Measurements from ENCODE around the gene RRP9. TPM values are rescaled to one million over a fixed set of nuclear protein-coding genes. Genes with fewer than 3 reads are reported as not detected.

Gene RRP9
- total RNA-seq, 1 donor = 22.5 TPM

- DNase-seq (ENCODE audit: low read depth) = no peak
- peak overlapping the region; percentile 71 for H3K4me3 ChIP-seq (ENCODE audit: low read depth, low read length)
- no peak for TF ChIP-seq CTCF (IDR thresholded peaks at IDR 0.05; ENCODE audit: insufficient read depth, low read depth, low read length)
These were observed 24.8 kb upstream of the RRP9 start for GRCh38 chr3:51966486-51966885.

GRCh38 chr3:51966016-51966415 is 24.3 kb upstream of the RRP9 start:
- TF ChIP-seq CTCF (IDR thresholded peaks at IDR 0.05; ENCODE audit: insufficient read depth, low read depth, low read length) = no peak
- H3K4me3 ChIP-seq (ENCODE audit: low read depth, low read length) = no peak overlapping the region
- no peak for DNase-seq (ENCODE audit: low read depth)

- no peak for TF ChIP-seq CTCF (IDR thresholded peaks at IDR 0.05; ENCODE audit: insufficient read depth, low read depth, low read length)
These were observed 22.8 kb upstream of the RRP9 start for GRCh38 chr3:51964521-51964920.

GRCh38 chr3:51963951-51964451 is 22.3 kb upstream of the RRP9 start:
- no peak for TF ChIP-seq CTCF (IDR thresholded peaks at IDR 0.05; ENCODE audit: insufficient read depth, low read depth, low read length)

More at GRCh38 chr3:51964521-51964920, 22.8 kb upstream of the RRP9 start:
- DNase-seq (ENCODE audit: low read depth) = no peak
- no peak overlapping the region for H3K4me3 ChIP-seq (ENCODE audit: low read depth, low read length)

GRCh38 chr3:51962854-51963530 is 21.3 kb upstream of the RRP9 start:
- no peak for TF ChIP-seq CTCF (IDR thresholded peaks at IDR 0.05; ENCODE audit: insufficient read depth, low read depth, low read length)
- no peak overlapping the region for H3K4me3 ChIP-seq (ENCODE audit: low read depth, low read length)
- no peak for DNase-seq (ENCODE audit: low read depth)

More at GRCh38 chr3:51963951-51964451, 22.3 kb upstream of the RRP9 start:
- no peak for DNase-seq (ENCODE audit: low read depth)
- H3K4me3 ChIP-seq (ENCODE audit: low read depth, low read length) = no peak overlapping the region

- no peak for TF ChIP-seq CTCF (IDR thresholded peaks at IDR 0.05; ENCODE audit: insufficient read depth, low read depth, low read length)
- no peak for DNase-seq (ENCODE audit: low read depth)
These were observed 20.2 kb upstream of the RRP9 start for GRCh38 chr3:51961602-51962569.

More at GRCh38 chr3:51961602-51962569, 20.2 kb upstream of the RRP9 start:
- H3K4me3 ChIP-seq (ENCODE audit: low read depth, low read length) = no peak overlapping the region
